Measurements from ENCODE around the gene CSRNP3. TPM values are rescaled to one million over a fixed set of nuclear protein-coding genes. Genes with fewer than 3 reads are reported as not detected.
A peak's percentile ranks its signal among the peaks of the same experiment; 100 is the strongest.

CSRNP3 gene
- total and polyA plus RNA-seq, 2 donors (not counting 3 experiments of a cell fraction or from before 2014, with no cell fraction given): not detected

DNA sequence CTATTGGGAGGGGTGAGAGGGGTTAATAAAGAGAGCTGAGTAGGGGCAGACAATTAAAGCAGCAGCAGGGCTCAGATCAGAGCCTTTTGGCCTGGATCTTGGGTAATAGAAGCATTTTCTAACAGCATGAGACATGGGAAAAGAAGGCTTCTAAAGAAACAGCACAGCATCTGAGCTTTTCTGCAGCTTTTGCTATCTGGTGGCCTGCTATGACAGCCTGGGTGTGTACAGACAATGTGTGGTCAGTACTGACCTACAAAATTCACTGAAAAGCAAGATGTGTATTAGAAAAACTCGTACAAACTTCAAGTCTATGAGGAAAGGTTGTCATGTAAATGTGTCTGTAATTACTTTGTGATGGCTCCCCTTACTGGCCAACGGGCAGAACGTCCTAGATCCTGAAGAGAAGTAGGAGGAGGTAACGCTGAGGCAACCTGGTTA lies 229.0 kb downstream of the CSRNP3 start:
- H3K4me1 ChIP-seq (ENCODE audit: control insufficient read depth, extremely low read depth, insufficient read depth, low read length): no peaks in the 10 kb centered on the region
- H4K20me1 ChIP-seq (replicated peaks; ENCODE audit: control insufficient read depth, extremely low read depth, insufficient read depth, low read length): no peaks in the 10 kb centered on the region
- DNase-seq (ENCODE audit: low read depth, low spot score) (peak; percentile 56), FAIRE-seq (peak; percentile 67)
- no peak overlapping the region for H2AFZ ChIP-seq (ENCODE audit: low read depth, low read length)
- no peaks in the 10 kb centered on the region for H3K9me3 ChIP-seq (replicated peaks; ENCODE audit: control insufficient read depth, insufficient read depth, low read length)
- dilution Hi-C loops (cut with MboI; ENCODE audit: extremely low pct_ligation_motif_present, low sequenced_read_pairs) (no loop called here), intact Hi-C loops (cut with micrococcal nuclease) (loop anchor here (1.0 kb wide), 2 partner anchors 297 to 459 kb away; partner anchors contain the start of gene SCN2A)
- TF ChIP-seq FOS (IDR thresholded peaks at IDR 0.05; ENCODE audit: borderline replicate concordance, insufficient read depth, low read length): no peak
- TF ChIP-seq CTCF (IDR thresholded peaks at IDR 0.05; ENCODE audit: extremely low read depth in 1 of 2, insufficient read depth in 1 of 2, low read depth in 1 of 2, low read length in 2 of 2): peak; percentile 30 to 52
- H3K27ac ChIP-seq (ENCODE audit: insufficient read depth, low read depth, low read length): no peak overlapping the region
- no TSS peak for BruUV-seq (replicated peaks)
- no peaks in the 10 kb centered on the region for H3K36me3 ChIP-seq (ENCODE audit: control insufficient read depth in 2 of 2, extremely low read depth in 1 of 2, insufficient read depth in 2 of 2, low read length in 2 of 2)
- no peaks in the 10 kb centered on the region for H3K9me1 ChIP-seq (replicated peaks; ENCODE audit: control insufficient read depth, extremely low read depth, insufficient read depth, low read length)
- CTCF ChIA-PET: interaction anchor here (0.8 to 1.3 kb wide), 8 partner anchors 8 to 429 kb away, joined by 3 to 9 read pairs (median 4); partner anchors contain the start of gene SCN1A
- H3K4me2 ChIP-seq (ENCODE audit: insufficient read depth, low read length): no peak overlapping the region
- H3K9ac ChIP-seq (replicated peaks; ENCODE audit: extremely low read depth, insufficient read depth, low read length): no peak overlapping the region
- H3K79me2 ChIP-seq (ENCODE audit: control insufficient read depth, insufficient read depth, low read length): no peaks in the 10 kb centered on the region
- peaks cover 2 to 6% of the 10 kb centered on the region in 2 experiments for H3K27me3 ChIP-seq (ENCODE audit: control insufficient read depth in 2 of 2, insufficient read depth in 2 of 2, low read length in 2 of 2)
- POLR2A ChIA-PET: no interaction called here
- no peak overlapping the region for H3K4me3 ChIP-seq (replicated peaks in 1 of 3; ENCODE audit: insufficient read depth in 1 of 3, low read depth in 1 of 3, low read length in 3 of 3)

- no peak overlapping the region for H3K27ac ChIP-seq (ENCODE audit: insufficient read depth, low read depth, low read length)
- H3K27me3 ChIP-seq (ENCODE audit: control insufficient read depth in 2 of 2, insufficient read depth in 2 of 2, low read length in 2 of 2): peaks cover 6% of the 10 kb centered on the region in 2 experiments
- dilution Hi-C loops (cut with MboI; ENCODE audit: extremely low pct_ligation_motif_present, low sequenced_read_pairs) (no loop called here), intact Hi-C loops (cut with micrococcal nuclease) (no loop called here)
- no peak overlapping the region for H3K4me3 ChIP-seq (replicated peaks in 1 of 3; ENCODE audit: insufficient read depth in 1 of 3, low read depth in 1 of 3, low read length in 3 of 3)
- H3K36me3 ChIP-seq (ENCODE audit: control insufficient read depth in 2 of 2, extremely low read depth in 1 of 2, insufficient read depth in 2 of 2, low read length in 2 of 2): no peaks in the 10 kb centered on the region
- no peak overlapping the region for H3K4me2 ChIP-seq (ENCODE audit: insufficient read depth, low read length)
- H3K9me3 ChIP-seq (replicated peaks; ENCODE audit: control insufficient read depth, insufficient read depth, low read length): no peaks in the 10 kb centered on the region
- FAIRE-seq (no peak), DNase-seq (ENCODE audit: low read depth, low spot score) (no peak)
- BruUV-seq (replicated peaks): no TSS peak
- no peak overlapping the region for H2AFZ ChIP-seq (ENCODE audit: low read depth, low read length)
- CTCF ChIA-PET: interaction anchor here (1.0 to 2.3 kb wide), 4 partner anchors 10 to 428 kb away, joined by 3 to 8 read pairs (median 5); partner anchors contain the start of gene SCN1A
- H3K9ac ChIP-seq (replicated peaks; ENCODE audit: extremely low read depth, insufficient read depth, low read length): no peak overlapping the region
- TF ChIP-seq POLR2AphosphoS5 (IDR thresholded peaks at IDR 0.05; ENCODE audit: insufficient read depth, low read depth, low read length) (no peak), MYC (IDR thresholded peaks at IDR 0.05; ENCODE audit: low read depth, low read length) (no peak), GATA2 (IDR thresholded peaks at IDR 0.05; ENCODE audit: insufficient read depth, insufficient read length, low read depth, low read length) (no peak), MAX (IDR thresholded peaks at IDR 0.05; ENCODE audit: insufficient read depth, insufficient read length) (no peak), POLR2A (IDR thresholded peaks at IDR 0.05; ENCODE audit: low read depth, low read length) (no peak), FOS (IDR thresholded peaks at IDR 0.05; ENCODE audit: borderline replicate concordance, insufficient read depth, low read length) (no peak), EZH2 (IDR thresholded peaks at IDR 0.05; ENCODE audit: borderline replicate concordance, low read depth, low read length, severe bottlenecking) (no peak), JUN (IDR thresholded peaks at IDR 0.05; ENCODE audit: borderline replicate concordance, insufficient read depth, insufficient read length, low read depth) (no peak), CTCF (IDR thresholded peaks at IDR 0.05; ENCODE audit: extremely low read depth in 1 of 2, insufficient read depth in 1 of 2, low read depth in 1 of 2, low read length in 2 of 2) (no peak)
- H3K9me1 ChIP-seq (replicated peaks; ENCODE audit: control insufficient read depth, extremely low read depth, insufficient read depth, low read length): no peaks in the 10 kb centered on the region
- no peaks in the 10 kb centered on the region for H4K20me1 ChIP-seq (replicated peaks; ENCODE audit: control insufficient read depth, extremely low read depth, insufficient read depth, low read length)
- no peaks in the 10 kb centered on the region for H3K79me2 ChIP-seq (ENCODE audit: control insufficient read depth, insufficient read depth, low read length)
- POLR2A ChIA-PET: no interaction called here
- H3K4me1 ChIP-seq (ENCODE audit: control insufficient read depth, extremely low read depth, insufficient read depth, low read length): no peaks in the 10 kb centered on the region
These were observed 230.4 kb downstream of the CSRNP3 start for GRCh38 chr2:165699946-165700345.
